ENCODE data around the gene TIMM10B. TPM values are rescaled to one million over a fixed set of nuclear protein-coding genes. Genes with fewer than 3 reads are reported as not detected.

Gene TIMM10B, protein sequence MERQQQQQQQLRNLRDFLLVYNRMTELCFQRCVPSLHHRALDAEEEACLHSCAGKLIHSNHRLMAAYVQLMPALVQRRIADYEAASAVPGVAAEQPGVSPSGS
- total RNA-seq, result 27.4 to 34.1 TPM (median 28.7 TPM) in 3 replicates
- long read RNA-seq, transcript TIMM10B-201 (3 exons, 2,840 nt), result major isoform, 88 of 95 reads
- long read RNA-seq, partial matches to known transcripts, result 1 of 95 reads
- long read RNA-seq, other reads (novel, unspliced or antisense), result 2 of 95 reads

DNA sequence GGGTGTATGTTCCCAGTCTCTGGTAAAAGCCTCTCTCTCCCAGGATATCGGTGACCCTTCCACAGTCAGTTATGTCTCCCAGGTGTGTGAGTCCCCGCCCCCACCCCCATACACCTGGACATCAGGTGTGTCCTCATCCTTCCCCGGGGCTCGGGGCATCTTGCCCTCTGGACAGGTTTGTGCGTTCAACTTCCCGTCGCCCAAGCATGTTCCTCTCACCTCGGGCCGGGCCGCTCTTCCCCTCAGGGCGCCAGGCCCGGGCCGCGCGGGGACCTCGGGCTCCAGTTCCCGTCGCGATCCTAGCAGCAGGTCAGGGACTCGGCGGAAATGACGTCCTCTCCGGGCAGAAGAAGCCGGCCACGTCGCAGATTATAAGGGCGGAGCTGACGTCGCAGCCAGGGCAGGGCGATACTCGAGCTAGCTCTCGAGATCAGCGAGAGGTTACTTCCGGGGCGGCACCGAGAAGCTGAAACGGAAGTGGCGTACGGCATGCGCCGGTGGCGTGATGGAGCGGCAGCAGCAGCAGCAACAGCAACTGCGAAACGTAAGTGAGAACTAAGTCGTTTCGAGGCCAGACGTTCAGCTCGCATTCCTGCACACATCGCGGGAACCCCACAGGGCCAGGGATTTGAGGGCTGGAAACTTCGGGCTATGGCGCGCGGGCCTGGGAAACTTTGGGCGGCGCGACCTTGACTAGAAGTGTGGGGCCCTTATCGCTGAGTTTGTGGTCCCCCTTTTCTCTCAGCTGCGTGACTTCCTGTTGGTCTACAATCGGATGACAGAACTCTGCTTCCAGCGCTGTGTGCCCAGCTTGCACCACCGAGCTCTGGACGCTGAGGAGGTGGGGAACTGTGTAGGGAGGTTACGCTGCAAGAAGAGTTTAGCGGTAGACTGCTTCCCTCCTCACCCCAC, at the start of gene TIMM10B, which contains the start of gene ARFIP2:
Gene TIMM10B, plus strand, starts transcription at position 490 of the 912 bp plus-strand sequence. Its CDS starts 16 bp downstream, at position 506.
Gene ARFIP2, minus strand, starts transcription at position 320 of the 912 bp plus-strand sequence. CDS start 910 bp downstream, outside the sequence.
- TF ChIP-seq CTCF (IDR thresholded peaks at IDR 0.05), result no peak
- no peaks in the 10 kb centered on the region for H3K9me3 Mint-ChIP-seq (ENCODE audit: low read depth)
- H3K4me1 Mint-ChIP-seq (ENCODE audit: low read depth), result peaks cover 39% of the 10 kb centered on the region
- H3K36me3 Mint-ChIP-seq (ENCODE audit: low read depth), result peaks cover 21% of the 10 kb centered on the region
- H3K27me3 Mint-ChIP-seq (ENCODE audit: low read depth), result no peaks in the 10 kb centered on the region
- DNase-seq (ENCODE audit: low spot score), result peak; percentile 99
- H3K4me3 Mint-ChIP-seq (ENCODE audit: unreplicated experiment), result peak within 1 kb of the TSS; percentile 92
- peak within 1 kb of the TSS; percentile 99 for H3K27ac Mint-ChIP-seq (ENCODE audit: unreplicated experiment)

- no peak for DNase-seq (ENCODE audit: low spot score)
- Mint-ChIP-seq H3K27ac (ENCODE audit: unreplicated experiment) (no peak overlapping the region), H3K36me3 (ENCODE audit: low read depth) (no peaks in the 10 kb centered on the region), H3K27me3 (ENCODE audit: low read depth) (no peaks in the 10 kb centered on the region), H3K9me3 (ENCODE audit: low read depth) (no peaks in the 10 kb centered on the region), H3K4me3 (ENCODE audit: unreplicated experiment) (no peak overlapping the region), H3K4me1 (ENCODE audit: low read depth) (peaks cover 5% of the 10 kb centered on the region)
- TF ChIP-seq CTCF (IDR thresholded peaks at IDR 0.05), result no peak
Observed at GRCh38 chr11:6431861-6432260, 49.4 kb upstream of the TIMM10B start.

DNA sequence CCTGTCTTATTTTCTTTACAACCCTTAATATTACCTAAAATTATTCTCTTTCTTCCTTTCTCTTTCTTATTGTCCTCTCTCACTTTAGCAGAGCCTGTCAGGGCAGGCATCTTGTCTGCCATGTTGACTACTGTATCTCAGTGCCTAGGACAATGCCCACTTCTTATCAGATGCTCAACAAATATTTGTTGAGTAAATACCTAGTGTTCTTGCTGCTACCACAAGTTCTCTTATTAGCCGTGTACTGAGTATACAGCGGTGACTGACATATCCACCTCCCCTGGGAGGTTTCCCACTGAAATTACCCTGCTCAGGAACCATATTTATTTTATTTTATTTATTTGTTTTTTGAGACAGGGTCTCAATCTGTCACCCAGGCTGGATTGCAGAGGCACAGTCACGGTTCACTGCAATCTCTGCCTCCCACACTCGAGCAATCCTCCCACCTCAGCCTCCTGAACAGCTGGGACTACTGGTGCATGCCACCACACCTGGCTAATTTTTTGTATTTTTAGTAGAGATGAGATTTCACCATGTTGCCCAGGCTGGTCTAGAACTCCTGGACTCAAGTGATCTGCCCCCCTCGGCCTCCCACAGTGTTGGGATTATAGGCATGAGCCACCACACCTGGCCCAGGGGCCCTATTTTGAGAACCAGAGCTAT, 47.2 kb upstream of the TIMM10B start:
- Mint-ChIP-seq H3K4me3 (ENCODE audit: unreplicated experiment) (no peak overlapping the region), H3K27ac (ENCODE audit: unreplicated experiment) (no peak overlapping the region), H3K36me3 (ENCODE audit: low read depth) (no peaks in the 10 kb centered on the region), H3K4me1 (ENCODE audit: low read depth) (peaks cover 5% of the 10 kb centered on the region), H3K9me3 (ENCODE audit: low read depth) (no peaks in the 10 kb centered on the region), H3K27me3 (ENCODE audit: low read depth) (no peaks in the 10 kb centered on the region)
- TF ChIP-seq CTCF (IDR thresholded peaks at IDR 0.05), result no peak
- no peak for DNase-seq (ENCODE audit: low spot score)

DNA sequence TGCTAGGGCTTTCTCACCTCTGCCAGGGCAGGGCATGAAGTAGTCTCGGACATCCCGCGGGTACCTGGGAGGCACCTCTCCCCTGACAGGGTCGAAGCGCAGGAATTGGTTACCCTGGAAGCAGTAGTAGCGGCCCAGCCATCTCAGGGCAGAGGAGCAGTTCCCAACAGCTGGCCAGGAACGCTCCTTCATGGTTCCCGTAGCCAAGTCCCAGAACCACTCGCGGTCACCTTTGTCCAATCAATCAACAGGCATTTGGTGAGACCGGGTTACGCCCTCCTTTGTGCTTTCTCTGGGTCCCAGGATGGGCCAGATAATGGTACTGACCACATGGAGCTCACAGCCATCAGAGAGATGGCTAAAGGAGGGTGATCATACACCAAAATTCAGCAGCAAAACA, 43.9 kb upstream of the TIMM10B start:
- TF ChIP-seq CTCF (IDR thresholded peaks at IDR 0.05), result no peak
- Mint-ChIP-seq H3K9me3 (ENCODE audit: low read depth) (no peaks in the 10 kb centered on the region), H3K27me3 (ENCODE audit: low read depth) (no peaks in the 10 kb centered on the region), H3K36me3 (ENCODE audit: low read depth) (no peaks in the 10 kb centered on the region), H3K4me1 (ENCODE audit: low read depth) (no peaks in the 10 kb centered on the region), H3K27ac (ENCODE audit: unreplicated experiment) (no peak overlapping the region), H3K4me3 (ENCODE audit: unreplicated experiment) (no peak overlapping the region)
- DNase-seq (ENCODE audit: low spot score), result no peak

DNA sequence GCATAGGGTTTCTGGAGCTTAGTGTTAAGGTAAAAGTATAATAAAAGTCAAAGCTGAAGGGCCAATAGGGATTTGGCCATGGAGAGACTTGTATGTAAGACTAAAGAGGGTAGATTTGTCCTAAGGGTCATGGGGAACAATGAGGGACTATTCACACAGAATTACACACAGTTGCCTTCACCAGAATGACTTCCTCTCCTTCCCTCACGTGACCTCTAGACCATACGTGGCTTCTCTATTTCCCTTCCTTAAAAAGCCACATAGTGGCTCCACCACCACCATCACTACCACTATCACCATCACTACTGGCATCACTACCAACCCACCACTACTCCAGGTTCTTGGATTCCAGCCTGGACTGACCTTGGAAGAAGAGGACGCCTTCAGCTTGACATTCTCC, 43.3 kb upstream of the TIMM10B start:
- Mint-ChIP-seq H3K4me1 (ENCODE audit: low read depth) (no peaks in the 10 kb centered on the region), H3K4me3 (ENCODE audit: unreplicated experiment) (no peak overlapping the region), H3K27me3 (ENCODE audit: low read depth) (no peaks in the 10 kb centered on the region), H3K27ac (ENCODE audit: unreplicated experiment) (no peak overlapping the region), H3K36me3 (ENCODE audit: low read depth) (no peaks in the 10 kb centered on the region), H3K9me3 (ENCODE audit: low read depth) (no peaks in the 10 kb centered on the region)
- no peak for TF ChIP-seq CTCF (IDR thresholded peaks at IDR 0.05)
- DNase-seq (ENCODE audit: low spot score), result no peak
